ENCODE measurements around the gene STK25.

Gene STK25

GRCh38 chr2:241461693-241462677 is 46.4 kb downstream of the STK25 start:
- TF ChIP-seq, protein P1, sequence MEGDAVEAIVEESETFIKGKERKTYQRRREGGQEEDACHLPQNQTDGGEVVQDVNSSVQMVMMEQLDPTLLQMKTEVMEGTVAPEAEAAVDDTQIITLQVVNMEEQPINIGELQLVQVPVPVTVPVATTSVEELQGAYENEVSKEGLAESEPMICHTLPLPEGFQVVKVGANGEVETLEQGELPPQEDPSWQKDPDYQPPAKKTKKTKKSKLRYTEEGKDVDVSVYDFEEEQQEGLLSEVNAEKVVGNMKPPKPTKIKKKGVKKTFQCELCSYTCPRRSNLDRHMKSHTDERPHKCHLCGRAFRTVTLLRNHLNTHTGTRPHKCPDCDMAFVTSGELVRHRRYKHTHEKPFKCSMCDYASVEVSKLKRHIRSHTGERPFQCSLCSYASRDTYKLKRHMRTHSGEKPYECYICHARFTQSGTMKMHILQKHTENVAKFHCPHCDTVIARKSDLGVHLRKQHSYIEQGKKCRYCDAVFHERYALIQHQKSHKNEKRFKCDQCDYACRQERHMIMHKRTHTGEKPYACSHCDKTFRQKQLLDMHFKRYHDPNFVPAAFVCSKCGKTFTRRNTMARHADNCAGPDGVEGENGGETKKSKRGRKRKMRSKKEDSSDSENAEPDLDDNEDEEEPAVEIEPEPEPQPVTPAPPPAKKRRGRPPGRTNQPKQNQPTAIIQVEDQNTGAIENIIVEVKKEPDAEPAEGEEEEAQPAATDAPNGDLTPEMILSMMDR (IDR thresholded peaks at IDR 0.05; ENCODE audit: unreplicated experiment in 3 of 3), result no peak
- no peaks in the 10 kb centered on the region for H3K9me3 Mint-ChIP-seq
- H3K36me3 Mint-ChIP-seq (ENCODE audit: low read depth), result no peaks in the 10 kb centered on the region
- H3K4me1 Mint-ChIP-seq, result peaks cover 11% of the 10 kb centered on the region
- no peaks in the 10 kb centered on the region for H3K27me3 Mint-ChIP-seq (ENCODE audit: low read depth)
- no peak overlapping the region for H3K27ac Mint-ChIP-seq
- no peak overlapping the region for H3K4me3 Mint-ChIP-seq

GRCh38 chr2:241460631-241461030 is 47.8 kb downstream of the STK25 start:
- Mint-ChIP-seq H3K27me3 (ENCODE audit: low read depth) (no peaks in the 10 kb centered on the region), H3K27ac (no peak overlapping the region), H3K36me3 (ENCODE audit: low read depth) (no peaks in the 10 kb centered on the region), H3K4me3 (no peak overlapping the region), H3K9me3 (no peaks in the 10 kb centered on the region), H3K4me1 (peaks cover 11% of the 10 kb centered on the region)
- TF ChIP-seq, protein P1 (IDR thresholded peaks at IDR 0.05; ENCODE audit: unreplicated experiment in 3 of 3), result no peak

DNA sequence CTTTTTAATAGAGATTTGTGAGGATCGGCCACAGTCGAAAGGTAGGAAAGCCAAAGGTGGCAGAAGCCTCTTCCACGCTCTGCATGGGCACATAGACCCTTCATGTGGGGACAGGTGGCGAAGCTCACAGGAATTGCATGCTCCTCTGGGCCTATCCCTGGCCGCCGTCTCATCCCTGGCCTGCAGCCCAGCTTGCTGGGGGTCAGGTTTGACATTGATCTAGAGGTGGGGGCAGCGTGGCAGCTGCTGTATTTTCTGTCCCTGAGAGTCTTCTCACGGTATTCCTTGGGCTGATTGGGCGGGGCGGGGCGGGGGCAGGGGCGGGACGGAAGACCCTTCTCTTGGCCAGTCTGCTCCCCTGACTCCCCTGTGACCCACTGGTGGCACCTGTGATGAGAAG is 48.9 kb downstream of the STK25 start:
- Mint-ChIP-seq H3K27ac (no peak overlapping the region), H3K4me1 (peaks cover 6% of the 10 kb centered on the region), H3K9me3 (no peaks in the 10 kb centered on the region), H3K36me3 (ENCODE audit: low read depth) (no peaks in the 10 kb centered on the region), H3K4me3 (no peak overlapping the region), H3K27me3 (ENCODE audit: low read depth) (no peaks in the 10 kb centered on the region)
- TF ChIP-seq, protein P1 (IDR thresholded peaks at IDR 0.05; ENCODE audit: unreplicated experiment in 3 of 3), result no peak

DNA sequence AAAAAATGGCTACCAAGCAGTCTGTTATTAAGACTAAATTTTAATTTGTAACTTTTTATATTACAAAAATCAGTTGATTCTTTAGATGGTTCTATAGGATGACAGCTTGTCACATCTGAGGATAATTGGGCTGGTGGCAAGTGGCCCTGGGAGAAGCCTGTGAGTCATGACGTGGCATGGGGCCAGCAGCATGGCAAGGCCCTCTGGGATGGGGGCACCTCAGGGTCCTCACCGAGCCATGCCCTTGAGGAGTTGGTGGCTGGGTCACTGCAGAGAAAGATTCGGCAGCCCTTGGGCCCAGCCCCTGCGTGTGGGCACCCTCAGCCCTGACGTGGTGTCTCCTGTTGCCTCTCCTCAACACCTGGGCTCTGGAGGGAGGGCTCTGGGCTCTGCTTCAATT is 49.7 kb downstream of the STK25 start:
- no peak overlapping the region for H3K27ac Mint-ChIP-seq
- H3K4me3 Mint-ChIP-seq, result no peak overlapping the region
- TF ChIP-seq, protein P1 (IDR thresholded peaks at IDR 0.05; ENCODE audit: unreplicated experiment in 3 of 3), result no peak
- no peaks in the 10 kb centered on the region for H3K36me3 Mint-ChIP-seq (ENCODE audit: low read depth)
- H3K4me1 Mint-ChIP-seq, result peaks cover 4% of the 10 kb centered on the region
- H3K27me3 Mint-ChIP-seq (ENCODE audit: low read depth), result no peaks in the 10 kb centered on the region
- H3K9me3 Mint-ChIP-seq, result no peaks in the 10 kb centered on the region

- Mint-ChIP-seq H3K36me3 (ENCODE audit: low read depth) (no peaks in the 10 kb centered on the region), H3K27me3 (ENCODE audit: low read depth) (no peaks in the 10 kb centered on the region), H3K9me3 (no peaks in the 10 kb centered on the region), H3K27ac (no peak overlapping the region), H3K4me1 (peaks cover 10% of the 10 kb centered on the region), H3K4me3 (no peak overlapping the region)
- TF ChIP-seq, protein P1 (IDR thresholded peaks at IDR 0.05; ENCODE audit: unreplicated experiment in 3 of 3), result no peak
Measured at GRCh38 chr2:241456546-241456945, 51.8 kb downstream of the STK25 start.
